Measurements from ENCODE around the gene RNPEPL1. TPM values are rescaled to one million over a fixed set of nuclear protein-coding genes. Genes with fewer than 3 reads are reported as not detected.

Gene RNPEPL1
- total RNA-seq, 4 donors from 2014 or later = 65.4 to 212 (median 72.6) TPM

DNA sequence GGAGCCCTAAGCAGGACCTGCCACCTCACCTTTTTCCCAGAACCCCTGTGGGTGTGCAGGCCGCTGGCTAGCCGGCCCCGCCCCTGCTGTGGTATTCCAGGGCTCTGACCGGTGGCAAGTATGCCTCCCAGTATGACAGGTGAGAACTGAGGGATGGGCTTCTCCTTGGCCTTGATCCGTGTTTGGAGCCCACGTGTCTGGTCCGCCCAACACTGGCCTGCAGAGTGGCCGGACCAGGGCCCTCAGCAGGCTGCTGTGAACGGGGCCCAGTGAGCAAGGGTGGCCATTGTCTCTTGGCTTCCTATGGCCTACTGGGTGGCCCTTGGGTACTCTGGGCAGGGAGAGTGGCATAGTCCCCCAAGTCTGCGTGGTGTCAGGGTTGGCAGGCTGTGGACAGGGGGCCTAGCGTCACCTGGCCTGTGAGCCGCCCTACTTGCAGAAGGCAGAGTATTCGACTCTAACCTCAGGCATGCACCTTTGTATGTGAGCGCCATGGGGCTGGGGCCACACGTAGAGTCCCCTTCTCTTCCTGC is 1.8 kb downstream of the RNPEPL1 start:
- no peak for TF ChIP-seq CTCF (IDR thresholded peaks at IDR 0.05; ENCODE audit: low read depth)

DNA sequence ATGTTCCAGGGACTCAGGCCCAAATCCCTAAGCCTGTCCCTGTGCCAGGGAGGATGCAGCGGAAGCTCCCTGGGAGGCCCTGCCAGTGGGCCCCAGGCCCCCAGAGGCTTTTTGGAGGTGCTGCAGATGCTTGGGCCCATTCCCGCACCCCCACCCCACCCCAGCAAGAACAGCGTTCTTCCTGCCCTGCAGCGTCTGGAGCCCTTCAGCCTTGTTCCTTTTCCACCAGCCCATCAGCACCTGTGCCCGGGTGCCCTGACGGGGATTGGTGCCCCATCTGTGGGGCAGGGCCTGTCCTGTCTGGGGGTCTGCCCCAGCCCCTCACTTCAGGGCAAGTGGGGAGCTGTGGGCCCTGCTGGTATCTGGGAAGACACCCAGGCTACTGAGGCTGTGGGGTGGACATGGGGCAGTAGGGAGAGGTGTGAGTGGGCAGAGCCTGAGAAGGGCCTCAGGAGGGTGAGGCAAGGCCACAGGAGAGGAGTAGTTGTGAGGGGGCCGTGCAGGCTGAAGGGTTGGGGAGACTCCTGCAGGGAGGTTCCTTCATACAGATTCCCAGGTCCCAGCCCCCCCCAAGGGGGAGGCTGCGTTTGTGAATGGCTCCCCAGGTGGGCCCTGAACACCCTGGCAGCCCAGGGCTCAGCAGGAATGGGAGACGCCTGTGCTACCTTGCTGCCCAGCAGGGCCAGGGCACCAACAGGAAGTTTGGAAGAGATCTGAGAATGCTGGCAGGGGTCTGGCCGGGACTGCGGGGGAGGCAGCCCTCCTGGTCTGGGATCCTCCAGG is 2.4 kb downstream of the RNPEPL1 start:
- no peak for TF ChIP-seq CTCF (IDR thresholded peaks at IDR 0.05; ENCODE audit: low read depth)

DNA sequence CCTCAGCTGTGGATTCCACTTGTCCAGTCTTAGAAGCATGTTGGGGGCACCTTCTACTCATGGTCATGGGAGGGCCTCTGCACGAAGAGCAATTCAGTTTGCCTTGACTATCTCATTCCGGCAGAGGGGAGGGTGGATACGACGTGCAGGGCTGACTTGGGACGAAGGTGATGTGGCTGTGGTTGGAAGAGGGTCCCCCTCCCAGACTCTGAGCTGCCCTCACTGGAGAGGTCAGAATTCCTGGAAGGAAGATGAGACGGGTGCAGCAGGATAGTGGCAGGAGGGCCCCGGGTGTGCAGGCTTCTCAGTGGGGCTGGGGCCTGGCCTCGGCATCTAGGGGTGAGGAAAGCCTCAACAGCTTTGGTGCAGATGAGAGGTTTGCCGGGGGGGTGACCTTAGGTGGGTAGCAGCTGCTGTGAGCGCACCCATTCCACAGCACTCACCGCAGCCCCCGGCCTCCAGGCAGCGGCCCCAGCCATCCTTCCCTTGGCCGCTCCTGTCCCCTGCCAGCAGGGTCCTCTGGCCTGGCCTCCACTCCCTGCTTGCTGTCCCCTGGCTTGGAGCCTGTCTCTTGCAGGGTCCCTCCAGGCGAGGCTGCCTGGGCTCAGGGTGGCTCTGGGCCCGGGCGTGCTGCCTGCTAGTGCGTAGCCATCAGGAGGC is 3.2 kb downstream of the RNPEPL1 start:
- no peak for TF ChIP-seq CTCF (IDR thresholded peaks at IDR 0.05; ENCODE audit: low read depth)

- no peak for TF ChIP-seq CTCF (IDR thresholded peaks at IDR 0.05; ENCODE audit: low read depth)
These were observed 4.1 kb downstream of the RNPEPL1 start for GRCh38 chr2:240572141-240573031.

GRCh38 chr2:240573071-240573515 is 4.8 kb downstream of the RNPEPL1 start:
- TF ChIP-seq CTCF (IDR thresholded peaks at IDR 0.05; ENCODE audit: low read depth) = no peak

GRCh38 chr2:240573516-240574385 is 5.5 kb downstream of the RNPEPL1 start:
- no peak for TF ChIP-seq CTCF (IDR thresholded peaks at IDR 0.05; ENCODE audit: low read depth)
